NCI-H2227 (cell line): Measurements from ENCODE around the gene SKAP1.
"Not testable (repeated sequence)": the region's sequence is repeated elsewhere in the genome, so short reads cannot be mapped to it uniquely, and the experiment has no call there.

Experiments used
- DNase-seq: peaks from one replicate; lab custom pipeline; 2025; ENCODE audit not compliant: unreplicated experiment; lab: John Stamatoyannopoulos, UW

Gene SKAP1

GRCh38 chr17:48225725-48226567, 204.1 kb downstream of the SKAP1 start:
- DNase-seq: no peak

GRCh38 chr17:48223945-48224344, 206.1 kb downstream of the SKAP1 start:
- DNase-seq: no peak

GRCh38 chr17:48219617-48220016, 210.4 kb downstream of the SKAP1 start:
- DNase-seq: peak; percentile 11

- DNase-seq: peak; percentile 58
These were observed 214.4 kb downstream of the SKAP1 start for GRCh38 chr17:48215583-48216139.

GRCh38 chr17:48213797-48214196, 216.2 kb downstream of the SKAP1 start:
- DNase-seq: no peak

- no peak for DNase-seq
These were observed 218.2 kb downstream of the SKAP1 start for GRCh38 chr17:48211787-48212186.

GRCh38 chr17:48211011-48211410, 219.0 kb downstream of the SKAP1 start:
- DNase-seq: no peak

GRCh38 chr17:48209973-48210372, 220.0 kb downstream of the SKAP1 start:
- no peak for DNase-seq

- DNase-seq: no peak
These were observed 222.1 kb downstream of the SKAP1 start for GRCh38 chr17:48207776-48208544.

- DNase-seq: not testable (repeated sequence)
These were observed 223.0 kb downstream of the SKAP1 start for GRCh38 chr17:48207036-48207435.

GRCh38 chr17:48202959-48203358, 227.1 kb downstream of the SKAP1 start:
- DNase-seq: no peak

- DNase-seq: no peak
These were observed 231.0 kb downstream of the SKAP1 start for GRCh38 chr17:48198950-48199541.

- no peak for DNase-seq
These were observed 234.1 kb downstream of the SKAP1 start for GRCh38 chr17:48195910-48196309.

GRCh38 chr17:48194097-48194550, 235.9 kb downstream of the SKAP1 start:
- no peak for DNase-seq

- DNase-seq: no peak
These were observed 237.7 kb downstream of the SKAP1 start for GRCh38 chr17:48192321-48192731.

GRCh38 chr17:48191362-48191761, 238.7 kb downstream of the SKAP1 start:
- DNase-seq: no peak

- no peak for DNase-seq
These were observed 239.1 kb downstream of the SKAP1 start for GRCh38 chr17:48190871-48191270.

GRCh38 chr17:48187872-48188608, 242.0 kb downstream of the SKAP1 start:
- DNase-seq: no peak

- not testable (repeated sequence) for DNase-seq
These were observed 243.7 kb downstream of the SKAP1 start for GRCh38 chr17:48186317-48186716.

GRCh38 chr17:48184721-48185120, 245.3 kb downstream of the SKAP1 start:
- no peak for DNase-seq

- DNase-seq: peak; percentile 25
These were observed 248.4 kb downstream of the SKAP1 start for GRCh38 chr17:48181653-48182052.
